K562 (cell line): ENCODE results near the gene LCE1A. TPM values are rescaled to one million over a fixed set of nuclear protein-coding genes. Genes with fewer than 3 reads are reported as not detected.

Experiments
- ATAC-seq: fragments of 200-7000 bp; cut with Tn5 transposase; 3 replicates; pipeline ENCODE4 v1.9.1; 2020; ENCODE audit warnings: moderate library complexity
- BruUV-seq: library from RNA; stranded (reverse); fragments of 400-500 nt; replicated peaks from 2 replicates; lab custom pipeline; 2021; lab: Mats Ljungman, UMichigan
- CTCF ChIA-PET: fragments of 300-600 bp; formaldehyde crosslinking; extraction: SDS; loops from one replicate; lab custom pipeline; 2021; ENCODE audit warnings: low intra/inter-chr PET ratio; lab: Yijun Ruan, JAX
- POLR2A ChIA-PET: fragments of 300-600, 350-650 bp; sonication (Branson Sonifier 250); formaldehyde crosslinking; extraction: SDS; loops from one replicate; lab custom pipeline; 2021; ENCODE audit warnings: antibody characterized with exemption, inconsistent platforms; lab: Yijun Ruan, JAX
- DNase-seq, 4 experiments: peaks; one replicate each; pipeline versions ENCODE4 v3.0.0 to v3.0.0-alpha.2; 2011 to 2018; ENCODE audit warnings: low spot score in 3 of 4, mixed read lengths in 3 of 4; ENCODE audit errors: extremely low read depth in 1 of 4
- FAIRE-seq: peaks from 2 replicates; lab custom pipeline; 2011; peaks lifted over from hg19 to GRCh38; lab: Jason Lieb, UNC
- H2AFZ ChIP-seq: 2 replicates; pipeline ENCODE4 v1.6.0; 2011; ENCODE audit warnings: low read depth, low read length, control low read depth, inconsistent platforms
- H3K27ac ChIP-seq: fragments of 200-600 bp; 3 replicates; pipeline ENCODE4 v1.8.0; 2011; ENCODE audit warnings: low read depth, mild to moderate bottlenecking, control low read depth, inconsistent platforms, low read length, moderate library complexity, mixed read lengths; ENCODE audit errors: extremely low read depth
- H3K27me3 ChIP-seq, 2 experiments: fragments of 300-600 bp in 1 of 2; 2 replicates in 1 of 2; 3 replicates in 1 of 2; pipeline versions ENCODE4 v1.6.0 to v1.8.0; 2011; ENCODE audit warnings: inconsistent platforms in 2 of 2, low read length in 2 of 2, mild to moderate bottlenecking in 1 of 2, mixed read lengths in 1 of 2, moderate library complexity in 1 of 2; ENCODE audit not compliant: control insufficient read depth in 2 of 2, insufficient read depth in 2 of 2
- H3K36me3 ChIP-seq: fragments of 300-600 bp; 3 replicates; pipeline ENCODE4 v1.8.0; 2011; ENCODE audit warnings: mild to moderate bottlenecking, low read length, inconsistent platforms; ENCODE audit not compliant: control insufficient read depth, insufficient read depth
- H3K4me1 ChIP-seq, 2 experiments: fragments of 200-600 bp in 1 of 2; replicated peaks in 1 of 2; 2 replicates in 1 of 2; 3 replicates in 1 of 2; pipeline versions ENCODE4 v1.5.1 to v1.8.0; 2011; ENCODE audit warnings: inconsistent platforms in 2 of 2, low read length in 2 of 2, mild to moderate bottlenecking in 1 of 2, mixed read lengths in 1 of 2, moderate library complexity in 1 of 2; ENCODE audit not compliant: control insufficient read depth in 2 of 2, insufficient read depth in 2 of 2
- H3K4me2 ChIP-seq: 2 replicates; pipeline ENCODE4 v1.6.1; 2011; ENCODE audit warnings: low read length, control low read depth, inconsistent platforms, mixed read lengths; ENCODE audit not compliant: insufficient read depth
- H3K4me3 ChIP-seq: fragments of 200-600 bp; sonication (generic), shearing (Covaris generic); 2 replicates; pipeline ENCODE4 v1.5.1; 2016; ENCODE audit warnings: control low read depth, inconsistent platforms
- H3K79me2 ChIP-seq: fragments of 200-600 bp; 3 replicates; pipeline ENCODE4 v1.8.0; 2011; ENCODE audit warnings: low read length, inconsistent platforms; ENCODE audit not compliant: control insufficient read depth, insufficient read depth
- H3K9ac ChIP-seq, 2 experiments: 2 replicates each; pipeline versions ENCODE4 v1.6.0 to v1.6.1; 2011; ENCODE audit warnings: low read depth in 2 of 2, low read length in 2 of 2, control low read depth in 1 of 2, inconsistent platforms in 1 of 2, mild to moderate bottlenecking in 1 of 2, mixed read lengths in 1 of 2; ENCODE audit not compliant: insufficient read depth in 1 of 2
- H3K9me1 ChIP-seq: one replicate; pipeline ENCODE4 v1.6.0; 2011; ENCODE audit warnings: inconsistent platforms, mild to moderate bottlenecking, low read length, moderate library complexity; ENCODE audit not compliant: control insufficient read depth, insufficient read depth
- H3K9me3 ChIP-seq: replicated peaks from 2 replicates; pipeline ENCODE4 v1.5.1; 2011; ENCODE audit warnings: low read depth, low read length, inconsistent platforms; ENCODE audit not compliant: control insufficient read depth, insufficient read depth
- H4K20me1 ChIP-seq: replicated peaks from 2 replicates; pipeline ENCODE4 v1.6.1; 2011; ENCODE audit warnings: low read length, inconsistent platforms, mixed read lengths; ENCODE audit not compliant: control insufficient read depth, insufficient read depth
- BRF1 ChIP-seq: IDR thresholded peaks from 3 replicates; pipeline ENCODE4 v1.6.1; 2011; ENCODE audit warnings: borderline replicate concordance, mild to moderate bottlenecking; ENCODE audit not compliant: insufficient read length; ENCODE audit errors: extremely low read depth
- NR4A1 ChIP-seq, 2 experiments: fragments of 250-450 bp in 1 of 2; fragments of 450-650 bp in 1 of 2; sonication (Bioruptor Pico) in 1 of 2; IDR thresholded peaks; 2 replicates each; pipeline versions ENCODE4 v1.4.0 to v1.6.1; 2016 to 2020; ENCODE audit warnings: mild to moderate bottlenecking in 2 of 2, missing compliant biosample characterization in 1 of 2, missing genetic modification characterization in 1 of 2, moderate library complexity in 1 of 2
- TRIM24 ChIP-seq, 2 experiments: fragments of 450-650 bp; IDR thresholded peaks; 2 replicates each; pipeline ENCODE4 v1.6.1; 2016
- ZNF561 ChIP-seq: fragments of 450-650 bp; formaldehyde crosslinking; conservative IDR thresholded peaks from 2 replicates; pipeline ENCODE4 v1.4.0; 2020; ENCODE audit warnings: mild to moderate bottlenecking, moderate library complexity
- WGBS: fragments of 100-300 bp; shearing (Covaris generic); methylation state at CpG from one replicate; pipeline ENCODE4 v1.1.6; 2016; ENCODE audit warnings: low coverage, mixed read lengths; ENCODE audit not compliant: insufficient coverage; ENCODE audit errors: missing lambda C conversion rate; 5-methylcytosine and 5-hydroxymethylcytosine counted together
- in situ Hi-C: fragments of 300-500 bp; cut with MboI; formaldehyde crosslinking; loops from 4 replicates; pipeline ENCODE4 v1.15.0; 2018; ENCODE audit warnings: inconsistent platforms, mixed read lengths
- intact Hi-C: fragments of 100-400 bp; cut with micrococcal nuclease; formaldehyde crosslinking; loops from 2 replicates; pipeline ENCODE4 v1.14.2; 2022
- polyA plus RNA-seq, 8 experiments: library from polyadenylated mRNA; depleted of rRNA in 4 of 8; stranded (reverse) in 5 of 8; unstranded in 3 of 8; fragments of >200 nt; fragmentation: Nextera tagmentation in 2 of 8; fragmentation: Illumina TruSeq in 1 of 8; extraction: Ambion mirVana in 2 of 8; extraction: Trizol in 1 of 8; gene quantifications; 2 replicates each; pipeline versions ENCODE4 v1.2.1 to v1.2.3, GENCODE V29; 2011 to 2014; ENCODE audit warnings: inconsistent platforms in 1 of 8, missing spikeins in 1 of 8
- total RNA-seq, 7 experiments: library from RNA; depleted of rRNA in 6 of 7; stranded (reverse); fragments of >200 nt in 6 of 7; fragmentation: Illumina TruSeq in 2 of 7; extraction: Trizol in 2 of 7; gene quantifications; 2 replicates each; pipeline versions ENCODE4 v1.2.1 to v1.2.3, GENCODE V29; 2011 to 2021; ENCODE audit warnings: low replicate concordance in 1 of 7
- TF ChIP-seq, protein P1 (sequence below): fragments of 450-650 bp; formaldehyde crosslinking; IDR thresholded peaks from 2 replicates; pipeline ENCODE4 v1.4.0; 2022; ENCODE audit warnings: mild to moderate bottlenecking, moderate library complexity
- TF ChIP-seq, protein P2 (sequence below): sonication (generic); formaldehyde crosslinking; IDR thresholded peaks from 2 replicates; pipeline ENCODE4 v1.8.0; 2022; ENCODE audit warnings: mild to moderate bottlenecking, missing genetic modification reagents
- TF ChIP-seq, protein P3 (sequence below): fragments of 450-650 bp; IDR thresholded peaks from 2 replicates; pipeline ENCODE4 v1.6.1; 2016; ENCODE audit warnings: low read depth

Gene LCE1A
- total and polyA plus RNA-seq, 9 of the 15 experiments (the other 6 are each of a cell fraction or from before 2014, with no cell fraction given) = not detected

DNA sequence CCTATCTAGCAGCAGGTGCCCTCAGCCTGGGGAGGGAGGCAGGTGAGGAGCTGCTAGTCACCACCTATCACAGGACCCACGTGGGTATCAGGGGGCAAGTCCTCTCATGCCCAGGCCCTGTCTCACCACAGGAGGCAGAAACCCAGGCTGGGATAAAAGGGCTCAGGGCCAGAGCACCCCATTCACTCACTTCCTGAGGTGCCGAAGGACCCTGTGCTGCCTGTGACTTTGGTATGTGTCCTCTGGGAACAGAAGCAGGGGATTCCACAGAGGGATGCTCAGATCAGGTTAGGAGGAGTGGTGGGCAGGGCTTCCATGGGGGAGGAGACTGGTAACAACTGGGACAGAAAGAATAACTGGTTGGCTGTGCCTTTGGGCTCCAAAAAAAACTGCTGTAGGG, 41.2 kb upstream of the LCE1A start, which contains the start of gene LCE1E:
Gene LCE1E (plus strand): TSS at position 181 of the 400 bp plus-strand sequence. CDS start 1,043 bp downstream, outside the sequence.
- FAIRE-seq = no peak
- BruUV-seq = no TSS peak
- in situ Hi-C loops (no loop called here), intact Hi-C loops (no loop called here)
- no peak within 1 kb of the TSS for H3K9ac ChIP-seq
- POLR2A ChIA-PET = no interaction called here
- no peaks in the 10 kb centered on the region for H4K20me1 ChIP-seq
- no peaks in the 10 kb centered on the region for H3K79me2 ChIP-seq
- H3K4me1 ChIP-seq = no peaks in the 10 kb centered on the region
- ATAC-seq = no peak
- no peaks in the 10 kb centered on the region for H3K36me3 ChIP-seq
- H3K27me3 ChIP-seq = peaks cover 0 to 6% of the 10 kb centered on the region in 2 experiments; a peak in 1 of 5 replicates
- no peak within 1 kb of the TSS for H3K4me3 ChIP-seq
- H2AFZ ChIP-seq = no peak within 1 kb of the TSS
- CTCF ChIA-PET = no interaction called here
- H3K4me2 ChIP-seq = no peak within 1 kb of the TSS
- H3K9me3 ChIP-seq = no peaks in the 10 kb centered on the region
- whole genome bisulfite sequencing = 0% methylated on average over 2 of the region's 2 CpGs
- no peaks in the 10 kb centered on the region for H3K9me1 ChIP-seq
- no peak within 1 kb of the TSS for H3K27ac ChIP-seq
- DNase-seq = no peak
- no peak for TF ChIP-seq TRIM24 (IDR thresholded peaks at IDR 0.05)
- TF ChIP-seq, protein P1, sequence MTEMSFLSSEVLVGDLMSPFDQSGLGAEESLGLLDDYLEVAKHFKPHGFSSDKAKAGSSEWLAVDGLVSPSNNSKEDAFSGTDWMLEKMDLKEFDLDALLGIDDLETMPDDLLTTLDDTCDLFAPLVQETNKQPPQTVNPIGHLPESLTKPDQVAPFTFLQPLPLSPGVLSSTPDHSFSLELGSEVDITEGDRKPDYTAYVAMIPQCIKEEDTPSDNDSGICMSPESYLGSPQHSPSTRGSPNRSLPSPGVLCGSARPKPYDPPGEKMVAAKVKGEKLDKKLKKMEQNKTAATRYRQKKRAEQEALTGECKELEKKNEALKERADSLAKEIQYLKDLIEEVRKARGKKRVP (CRISPR knock-in tag) = no peak
- no peak for TF ChIP-seq BRF1
- TF ChIP-seq, protein P2, sequence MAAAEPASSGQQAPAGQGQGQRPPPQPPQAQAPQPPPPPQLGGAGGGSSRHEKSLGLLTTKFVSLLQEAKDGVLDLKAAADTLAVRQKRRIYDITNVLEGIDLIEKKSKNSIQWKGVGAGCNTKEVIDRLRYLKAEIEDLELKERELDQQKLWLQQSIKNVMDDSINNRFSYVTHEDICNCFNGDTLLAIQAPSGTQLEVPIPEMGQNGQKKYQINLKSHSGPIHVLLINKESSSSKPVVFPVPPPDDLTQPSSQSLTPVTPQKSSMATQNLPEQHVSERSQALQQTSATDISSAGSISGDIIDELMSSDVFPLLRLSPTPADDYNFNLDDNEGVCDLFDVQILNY (CRISPR knock-in tag) = no peak
- TF ChIP-seq, protein P3, sequence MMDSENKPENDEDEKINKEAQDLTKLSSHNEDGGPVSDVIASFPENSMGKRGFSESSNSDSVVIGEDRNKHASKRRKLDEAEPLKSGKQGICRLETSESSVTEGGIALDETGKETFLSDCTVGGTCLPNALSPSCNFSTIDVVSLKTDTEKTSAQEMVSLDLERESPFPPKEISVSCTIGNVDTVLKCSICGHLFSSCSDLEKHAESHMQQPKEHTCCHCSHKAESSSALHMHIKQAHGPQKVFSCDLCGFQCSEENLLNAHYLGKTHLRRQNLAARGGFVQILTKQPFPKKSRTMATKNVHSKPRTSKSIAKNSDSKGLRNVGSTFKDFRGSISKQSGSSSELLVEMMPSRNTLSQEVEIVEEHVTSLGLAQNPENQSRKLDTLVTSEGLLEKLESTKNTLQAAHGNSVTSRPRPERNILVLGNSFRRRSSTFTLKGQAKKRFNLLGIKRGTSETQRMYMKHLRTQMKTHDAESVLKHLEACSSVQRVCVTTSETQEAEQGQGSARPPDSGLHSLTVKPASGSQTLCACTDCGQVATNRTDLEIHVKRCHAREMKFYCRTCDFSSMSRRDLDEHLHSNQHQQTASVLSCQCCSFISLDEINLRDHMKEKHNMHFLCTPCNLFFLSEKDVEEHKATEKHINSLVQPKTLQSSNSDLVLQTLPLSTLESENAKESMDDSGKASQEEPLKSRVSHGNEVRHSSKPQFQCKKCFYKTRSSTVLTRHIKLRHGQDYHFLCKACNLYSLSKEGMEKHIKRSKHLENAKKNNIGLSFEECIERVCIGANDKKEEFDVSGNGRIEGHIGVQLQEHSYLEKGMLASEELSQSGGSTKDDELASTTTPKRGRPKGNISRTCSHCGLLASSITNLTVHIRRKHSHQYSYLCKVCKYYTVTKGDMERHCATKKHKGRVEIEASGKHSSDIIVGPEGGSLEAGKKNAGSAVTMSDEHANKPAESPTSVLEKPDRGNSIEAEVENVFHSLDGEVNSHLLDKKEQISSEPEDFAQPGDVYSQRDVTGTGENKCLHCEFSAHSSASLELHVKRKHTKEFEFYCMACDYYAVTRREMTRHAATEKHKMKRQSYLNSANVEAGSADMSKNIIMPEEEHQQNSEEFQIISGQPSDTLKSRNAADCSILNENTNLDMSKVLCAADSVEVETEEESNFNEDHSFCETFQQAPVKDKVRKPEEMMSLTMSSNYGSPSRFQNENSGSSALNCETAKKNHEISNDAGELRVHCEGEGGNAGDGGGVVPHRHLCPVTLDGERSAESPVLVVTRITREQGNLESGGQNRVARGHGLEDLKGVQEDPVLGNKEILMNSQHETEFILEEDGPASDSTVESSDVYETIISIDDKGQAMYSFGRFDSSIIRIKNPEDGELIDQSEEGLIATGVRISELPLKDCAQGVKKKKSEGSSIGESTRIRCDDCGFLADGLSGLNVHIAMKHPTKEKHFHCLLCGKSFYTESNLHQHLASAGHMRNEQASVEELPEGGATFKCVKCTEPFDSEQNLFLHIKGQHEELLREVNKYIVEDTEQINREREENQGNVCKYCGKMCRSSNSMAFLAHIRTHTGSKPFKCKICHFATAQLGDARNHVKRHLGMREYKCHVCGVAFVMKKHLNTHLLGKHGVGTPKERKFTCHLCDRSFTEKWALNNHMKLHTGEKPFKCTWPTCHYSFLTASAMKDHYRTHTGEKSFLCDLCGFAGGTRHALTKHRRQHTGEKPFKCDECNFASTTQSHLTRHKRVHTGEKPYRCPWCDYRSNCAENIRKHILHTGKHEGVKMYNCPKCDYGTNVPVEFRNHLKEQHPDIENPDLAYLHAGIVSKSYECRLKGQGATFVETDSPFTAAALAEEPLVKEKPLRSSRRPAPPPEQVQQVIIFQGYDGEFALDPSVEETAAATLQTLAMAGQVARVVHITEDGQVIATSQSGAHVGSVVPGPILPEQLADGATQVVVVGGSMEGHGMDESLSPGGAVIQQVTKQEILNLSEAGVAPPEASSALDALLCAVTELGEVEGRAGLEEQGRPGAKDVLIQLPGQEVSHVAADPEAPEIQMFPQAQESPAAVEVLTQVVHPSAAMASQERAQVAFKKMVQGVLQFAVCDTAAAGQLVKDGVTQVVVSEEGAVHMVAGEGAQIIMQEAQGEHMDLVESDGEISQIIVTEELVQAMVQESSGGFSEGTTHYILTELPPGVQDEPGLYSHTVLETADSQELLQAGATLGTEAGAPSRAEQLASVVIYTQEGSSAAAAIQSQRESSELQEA = no peak
- TF ChIP-seq ZNF561 (CRISPR knock-in tag) = no peak
- no peak for TF ChIP-seq NR4A1 (CRISPR knock-in tag; IDR thresholded peaks at IDR 0.05)
- TF ChIP-seq NR4A1 (tag; IDR thresholded peaks at IDR 0.05) = no peak
